NK-92 treated with Interleukin-12 subunit alpha and Interleukin-12 subunit beta, amount 100 ng/mL, for 24 hours (cell line): ENCODE results near the gene ALPG.
"Not testable (repeated sequence)": the region's sequence is repeated elsewhere in the genome, so short reads cannot be mapped to it uniquely, and the experiment has no call there.

Source experiments
- DNase-seq: peaks from one replicate; lab custom pipeline; 2025; lab: John Stamatoyannopoulos, UW

The ALPG gene

GRCh38 chr2:232377319-232377718, 29.3 kb upstream of the ALPG start:
- no peak for DNase-seq

GRCh38 chr2:232377841-232378734, 28.6 kb upstream of the ALPG start:
- no peak for DNase-seq

GRCh38 chr2:232378735-232379151, 27.9 kb upstream of the ALPG start, which contains the start of gene ALPP:
Gene ALPP (plus strand): TSS chr2:232378751. CDS start chr2:232378803, 52 bp downstream.
- DNase-seq: not testable (repeated sequence)

DNA sequence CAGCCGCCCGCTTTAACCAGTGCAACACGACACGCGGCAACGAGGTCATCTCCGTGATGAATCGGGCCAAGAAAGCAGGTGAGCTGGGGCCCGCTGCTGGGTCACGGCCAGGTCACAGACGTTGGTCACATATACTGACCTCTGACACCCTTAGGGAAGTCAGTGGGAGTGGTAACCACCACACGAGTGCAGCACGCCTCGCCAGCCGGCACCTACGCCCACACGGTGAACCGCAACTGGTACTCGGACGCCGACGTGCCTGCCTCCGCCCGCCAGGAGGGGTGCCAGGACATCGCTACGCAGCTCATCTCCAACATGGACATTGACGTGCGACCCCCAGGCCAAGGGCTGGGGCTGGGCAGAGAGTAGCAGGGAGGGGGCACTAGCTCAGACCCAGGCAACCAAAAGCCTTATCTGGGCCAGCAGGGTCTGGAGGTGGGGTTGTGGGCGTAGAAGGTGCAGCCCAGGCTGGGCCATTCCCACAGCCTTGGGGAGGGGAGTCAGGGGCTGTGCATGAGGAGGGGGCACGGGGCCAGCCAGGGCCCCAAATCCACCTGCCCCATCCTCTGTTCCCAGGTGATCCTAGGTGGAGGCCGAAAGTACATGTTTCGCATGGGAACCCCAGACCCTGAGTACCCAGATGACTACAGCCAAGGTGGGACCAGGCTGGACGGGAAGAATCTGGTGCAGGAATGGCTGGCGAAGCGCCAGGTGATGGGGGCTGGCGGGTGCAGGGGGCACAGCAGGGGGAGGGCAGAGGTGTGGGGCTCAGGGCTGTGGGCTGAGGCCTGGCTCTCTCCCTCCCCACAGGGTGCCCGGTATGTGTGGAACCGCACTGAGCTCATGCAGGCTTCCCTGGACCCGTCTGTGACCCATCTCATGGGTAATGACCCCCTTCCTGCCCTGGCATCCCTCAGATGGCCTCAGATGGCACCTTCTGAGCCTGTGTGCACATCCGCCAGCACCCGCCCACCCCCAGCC, 26.7 kb upstream of the ALPG start:
- DNase-seq: not testable (repeated sequence)

- not testable (repeated sequence) for DNase-seq
Measured at GRCh38 chr2:232381204-232382031, 25.2 kb upstream of the ALPG start.

- no peak for DNase-seq
Measured at GRCh38 chr2:232382331-232383225, 24.1 kb upstream of the ALPG start.

GRCh38 chr2:232384466-232384865, 22.2 kb upstream of the ALPG start:
- no peak for DNase-seq

DNA sequence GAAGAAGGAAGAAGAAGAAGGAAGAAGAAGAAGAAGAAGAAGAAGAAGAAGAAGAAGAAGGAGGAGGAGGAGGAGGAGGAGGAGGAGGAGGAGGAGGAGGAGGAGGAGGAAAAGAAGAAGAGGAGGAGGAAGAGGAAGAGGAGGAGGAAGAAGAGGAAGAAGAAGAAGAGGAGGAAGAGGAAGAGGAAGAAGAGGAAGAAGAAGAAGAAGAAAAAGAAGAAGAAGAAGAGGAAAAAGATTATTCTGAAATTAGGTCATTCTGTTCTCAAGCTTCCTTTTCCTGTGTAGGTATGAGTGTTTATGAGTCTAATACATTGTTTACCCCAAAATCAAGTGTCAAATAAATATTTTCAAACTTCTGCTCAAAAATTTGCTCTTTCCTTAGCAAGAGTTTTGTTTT, 21.6 kb upstream of the ALPG start:
- not testable (repeated sequence) for DNase-seq

DNA sequence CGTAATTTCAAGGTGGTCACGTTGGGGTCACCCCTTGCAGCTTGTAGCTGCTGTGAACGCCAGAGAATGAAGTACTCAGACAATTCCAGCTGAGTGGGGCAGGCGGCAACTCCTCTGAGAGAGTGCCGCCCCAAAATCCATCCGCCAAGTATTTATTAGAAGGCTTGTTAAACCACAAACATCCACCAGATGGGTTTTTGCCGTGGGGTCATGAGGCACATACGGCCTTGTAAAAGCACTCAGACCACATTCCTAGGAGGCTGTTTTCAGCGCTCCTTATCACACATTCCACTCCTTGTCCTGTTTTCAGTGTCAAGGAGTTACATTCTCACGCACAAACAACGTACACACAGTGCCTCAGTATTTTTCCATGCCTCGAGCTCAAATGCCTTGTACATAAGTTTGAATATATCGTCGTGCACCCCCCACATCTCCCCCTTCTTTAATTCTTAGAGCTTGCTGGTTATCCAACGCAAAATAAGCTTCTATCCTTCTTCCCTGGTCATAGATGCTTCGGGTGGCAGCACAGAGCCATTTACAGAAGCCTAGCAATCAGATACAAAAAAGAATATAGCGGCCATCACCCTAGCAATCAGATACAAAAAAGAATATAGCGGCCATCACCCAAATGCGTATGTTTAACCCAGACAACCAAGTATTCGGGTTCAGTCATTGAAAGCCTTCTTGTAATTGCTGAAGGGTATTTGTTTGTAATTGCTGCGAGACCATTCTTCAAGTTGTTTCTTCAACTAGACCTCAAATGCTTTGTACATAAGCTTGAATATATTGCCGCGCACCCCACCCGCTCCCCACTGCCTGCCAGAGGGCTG, 20.8 kb upstream of the ALPG start:
- no peak for DNase-seq

DNA sequence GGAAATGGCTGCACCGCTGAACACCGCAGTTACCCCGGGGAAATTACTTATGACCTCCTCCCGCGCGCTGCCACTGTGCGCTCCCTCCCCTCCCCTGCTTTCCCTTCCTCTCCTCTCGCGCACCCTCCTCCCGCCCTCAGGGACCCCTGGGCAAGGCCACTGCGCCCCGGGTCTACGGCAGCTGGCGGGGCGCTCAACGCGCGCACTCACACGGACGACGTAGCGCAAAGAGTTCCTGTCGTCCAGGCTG, 20.2 kb upstream of the ALPG start:
- no peak for DNase-seq

GRCh38 chr2:232386740-232387450, 19.7 kb upstream of the ALPG start:
- DNase-seq: no peak

DNA sequence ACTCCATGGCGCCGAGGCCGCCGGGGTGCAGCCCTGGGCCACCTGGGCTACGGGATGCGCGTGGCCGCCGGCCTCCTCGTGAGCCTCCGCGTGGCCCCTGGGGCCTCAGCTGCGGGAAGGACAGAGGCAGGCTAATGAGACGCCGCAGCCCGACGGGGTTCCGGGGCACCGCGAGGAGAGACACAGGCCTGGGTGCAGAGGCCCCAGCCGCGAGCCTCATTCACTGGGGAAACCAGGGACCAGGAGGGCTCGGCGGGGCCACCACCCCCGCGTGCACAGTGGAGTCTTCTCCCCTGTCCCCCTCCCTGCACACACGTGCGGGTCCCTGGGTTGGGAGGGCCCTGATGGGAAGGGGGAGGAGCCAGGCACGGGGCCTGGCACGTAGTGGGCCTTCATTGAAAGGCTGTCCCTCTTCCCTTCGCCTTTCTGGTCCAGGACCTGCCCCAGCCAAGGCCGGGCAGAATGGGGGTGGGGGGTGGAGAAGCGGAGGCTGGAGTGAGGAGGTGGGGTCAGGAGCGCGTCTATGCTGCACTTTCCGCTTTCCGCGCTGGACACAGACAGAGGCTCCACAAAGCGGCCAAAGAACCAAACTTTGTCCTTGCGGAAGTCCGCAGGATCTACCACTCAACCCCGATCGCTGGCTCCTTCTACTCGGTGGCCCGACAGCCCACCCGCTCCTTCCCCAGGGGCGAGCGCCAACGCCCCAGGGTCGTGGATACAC, 19.0 kb upstream of the ALPG start:
- no peak for DNase-seq

DNA sequence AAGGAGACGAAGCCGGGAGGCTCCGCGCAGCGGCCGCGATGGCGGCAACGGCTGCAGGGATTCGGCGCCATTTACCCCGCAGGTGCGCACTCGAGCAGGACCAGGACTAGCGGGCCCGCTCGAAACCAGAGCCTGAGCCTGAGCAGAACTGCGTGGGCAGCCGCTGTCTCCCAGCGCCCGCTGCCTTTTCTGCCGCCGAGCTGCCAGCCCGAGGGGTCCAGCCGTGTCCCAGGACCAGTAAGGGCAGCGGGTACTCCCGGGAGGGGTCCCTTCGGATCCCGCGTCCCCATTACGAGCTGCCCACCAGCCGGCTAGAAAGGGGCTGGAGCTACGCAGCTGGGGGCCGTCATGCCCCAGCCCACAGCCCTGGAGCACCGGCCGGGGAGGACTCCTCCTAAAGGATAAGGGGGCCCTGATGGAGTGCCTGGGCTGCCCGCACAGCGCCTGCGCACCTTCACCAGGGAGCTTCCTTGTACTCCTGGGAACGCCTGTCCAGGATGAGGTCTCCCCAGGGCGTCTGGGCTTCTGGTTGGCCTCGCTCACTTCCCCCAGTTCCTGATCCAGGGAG, 18.2 kb upstream of the ALPG start:
- DNase-seq: no peak

GRCh38 chr2:232389327-232389726, 17.3 kb upstream of the ALPG start:
- no peak for DNase-seq

GRCh38 chr2:232390661-232391060, 16.0 kb upstream of the ALPG start:
- no peak for DNase-seq

DNA sequence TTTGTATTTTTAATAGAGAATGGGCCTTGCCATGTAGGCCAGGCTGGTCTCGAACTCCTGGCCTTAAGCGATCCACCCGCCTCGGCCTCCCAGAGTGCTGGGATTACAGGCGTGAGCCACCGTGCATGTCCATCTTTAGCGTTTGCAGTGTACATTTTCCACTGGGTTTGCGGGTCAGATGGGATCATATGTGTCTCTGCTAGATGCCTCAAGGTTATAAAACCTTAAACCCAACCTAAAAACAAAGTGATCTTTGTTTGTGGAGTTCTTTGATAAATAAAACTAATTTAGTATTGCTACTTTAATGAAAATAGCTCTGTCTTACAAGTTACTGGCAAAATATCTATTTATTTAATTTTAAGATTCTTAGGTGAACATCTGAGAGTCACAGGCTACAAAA, 13.1 kb upstream of the ALPG start:
- DNase-seq: no peak

DNA sequence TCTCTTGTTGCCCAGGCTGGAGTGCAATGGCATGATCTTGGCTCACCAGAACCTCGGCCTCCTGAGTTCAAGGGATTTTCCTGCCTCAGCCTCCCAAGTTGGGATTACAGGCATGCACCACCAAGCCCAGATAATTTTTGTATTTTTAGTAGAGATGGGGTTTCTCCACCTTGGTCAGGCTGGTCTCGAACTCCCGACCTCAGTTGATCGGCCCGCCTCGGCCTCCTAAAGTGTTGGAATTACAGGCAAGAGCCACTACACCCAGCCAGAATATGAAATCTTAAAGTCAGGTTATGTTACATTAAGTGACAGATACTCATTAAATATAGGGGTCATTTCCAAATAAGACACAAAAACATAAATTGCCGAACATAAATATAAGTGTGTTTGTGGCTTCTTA, 12.2 kb upstream of the ALPG start:
- not testable (repeated sequence) for DNase-seq

DNA sequence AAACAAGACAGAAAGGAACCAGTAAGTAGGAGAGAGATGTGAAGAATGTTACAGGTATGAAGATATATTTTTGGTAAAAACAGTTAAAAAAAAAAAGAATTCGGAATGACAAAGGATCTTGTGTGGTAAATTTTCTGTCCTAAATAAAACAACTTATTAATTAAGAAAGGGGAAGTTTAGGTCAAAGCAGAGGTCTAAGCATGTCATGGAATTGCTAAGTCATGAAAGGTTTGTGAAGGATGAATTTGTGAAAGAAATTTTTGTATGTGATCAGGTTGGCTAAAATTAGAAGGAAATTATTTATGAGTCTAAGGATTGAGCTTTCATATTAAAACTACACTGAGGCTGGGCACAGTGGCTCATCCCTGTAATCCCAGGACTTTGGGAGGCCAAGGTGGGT, 11.1 kb upstream of the ALPG start:
- no peak for DNase-seq
